Endometrial microvascular endothelial cells (primary cell): ENCODE results near the gene KRT82. TPM values are rescaled to one million over a fixed set of nuclear protein-coding genes. Genes with fewer than 3 reads are reported as not detected.

Experiments
- in situ Hi-C: cut with HindIII; loops from 2 replicates; pipeline ENCODE4 v1.10.0; 2017; ENCODE audit warnings: low sequenced_read_pairs, low pct_unique_long_range_greater_than_20kb; ENCODE audit errors: inconsistent ontology term
- total RNA-seq: library from RNA; depleted of rRNA; stranded (reverse); fragments of >200 nt; gene quantifications from one replicate; pipeline ENCODE4 v1.2.3, GENCODE V29; 2015; ENCODE audit errors: inconsistent ontology term

KRT82 gene
- total RNA-seq, 1 donor from 2014 or later: not detected

DNA sequence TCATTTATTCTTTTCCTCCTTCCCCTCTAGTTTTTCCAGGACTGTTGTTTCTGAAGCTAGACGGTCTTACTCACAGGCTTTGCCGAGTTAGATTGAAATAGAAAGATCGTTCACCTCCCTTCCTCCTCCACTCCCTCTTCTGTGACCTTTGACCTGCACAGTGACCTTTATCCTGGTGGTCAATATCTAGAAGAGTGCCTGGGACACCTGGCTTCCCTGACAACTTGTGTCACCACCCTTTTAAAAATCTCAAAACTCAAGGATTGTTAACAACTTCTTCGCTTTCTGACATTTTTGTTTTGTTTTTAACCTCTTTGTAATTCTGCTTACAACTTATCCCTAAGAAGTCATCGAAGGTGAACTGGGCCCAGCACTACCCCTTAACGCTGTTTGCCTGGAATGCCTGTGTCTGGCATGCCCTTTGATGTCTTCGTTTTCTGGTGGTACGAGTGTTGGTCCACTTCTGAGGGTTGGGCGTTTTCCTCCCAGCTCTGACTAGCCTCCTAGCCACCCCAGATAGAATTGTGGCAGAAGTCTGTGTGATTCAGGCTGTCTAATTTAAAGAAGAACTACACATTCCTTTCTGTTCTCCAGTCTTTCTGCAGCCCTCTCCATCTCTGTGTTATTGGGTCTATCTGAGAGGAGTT is 30.8 kb upstream of the KRT82 start:
- in situ Hi-C loops: no loop called here

DNA sequence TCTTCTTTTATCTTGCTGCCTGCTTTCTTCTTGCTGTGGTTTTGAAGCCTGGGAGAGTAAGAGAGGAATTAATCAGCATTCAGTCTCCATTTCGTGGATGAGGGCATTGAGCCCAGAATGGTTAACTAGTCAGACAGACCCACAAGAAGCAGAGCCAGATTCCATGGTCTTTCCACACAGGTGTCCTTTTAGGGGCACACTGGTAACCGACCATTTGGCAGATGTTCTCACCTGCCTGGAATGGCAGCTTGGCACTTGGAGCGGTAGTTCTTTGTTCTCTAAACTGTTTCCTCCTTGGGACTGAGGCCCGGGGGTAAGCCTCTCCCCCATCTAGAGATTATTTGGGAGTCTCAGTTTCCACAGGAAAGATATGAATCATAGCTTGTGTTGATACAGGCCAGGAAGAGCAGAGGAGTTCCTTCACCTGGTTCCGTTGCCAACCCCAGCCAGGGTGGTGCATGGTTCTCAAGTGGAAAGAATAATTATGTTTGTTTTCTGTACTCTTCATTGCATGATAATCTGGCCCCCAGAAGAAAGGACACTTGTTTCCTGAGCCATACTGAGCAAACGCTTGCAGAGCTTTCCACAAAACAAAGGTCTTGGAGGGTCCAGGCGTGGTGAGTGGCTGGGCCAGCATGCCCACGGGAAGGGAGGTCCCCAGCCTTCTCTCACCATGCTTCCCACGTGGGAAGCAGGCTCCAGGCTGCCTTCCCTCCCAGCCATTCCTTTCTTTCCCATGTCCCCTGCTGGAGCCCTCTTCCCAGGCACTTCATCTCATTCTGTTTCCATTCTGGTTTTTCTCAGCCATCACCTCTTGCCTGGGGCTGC is 30.1 kb upstream of the KRT82 start:
- in situ Hi-C loops: no loop called here

DNA sequence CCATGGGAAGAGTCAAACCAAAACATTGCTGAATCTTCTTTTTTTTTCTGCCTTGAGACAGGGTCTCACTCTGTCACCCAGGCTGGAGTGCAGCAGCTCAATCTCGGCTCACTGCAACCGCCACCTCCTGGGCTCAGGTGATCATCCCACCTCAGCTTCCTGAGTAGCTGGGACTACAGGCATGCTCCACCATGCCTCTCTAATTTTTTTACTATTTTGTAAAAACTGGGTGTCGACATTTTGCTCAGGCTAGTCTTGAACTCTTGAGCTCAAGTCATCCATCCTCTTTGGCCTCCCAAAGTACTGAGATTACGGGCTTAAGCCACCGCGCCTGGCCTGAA is 29.5 kb upstream of the KRT82 start:
- in situ Hi-C loops: no loop called here

DNA sequence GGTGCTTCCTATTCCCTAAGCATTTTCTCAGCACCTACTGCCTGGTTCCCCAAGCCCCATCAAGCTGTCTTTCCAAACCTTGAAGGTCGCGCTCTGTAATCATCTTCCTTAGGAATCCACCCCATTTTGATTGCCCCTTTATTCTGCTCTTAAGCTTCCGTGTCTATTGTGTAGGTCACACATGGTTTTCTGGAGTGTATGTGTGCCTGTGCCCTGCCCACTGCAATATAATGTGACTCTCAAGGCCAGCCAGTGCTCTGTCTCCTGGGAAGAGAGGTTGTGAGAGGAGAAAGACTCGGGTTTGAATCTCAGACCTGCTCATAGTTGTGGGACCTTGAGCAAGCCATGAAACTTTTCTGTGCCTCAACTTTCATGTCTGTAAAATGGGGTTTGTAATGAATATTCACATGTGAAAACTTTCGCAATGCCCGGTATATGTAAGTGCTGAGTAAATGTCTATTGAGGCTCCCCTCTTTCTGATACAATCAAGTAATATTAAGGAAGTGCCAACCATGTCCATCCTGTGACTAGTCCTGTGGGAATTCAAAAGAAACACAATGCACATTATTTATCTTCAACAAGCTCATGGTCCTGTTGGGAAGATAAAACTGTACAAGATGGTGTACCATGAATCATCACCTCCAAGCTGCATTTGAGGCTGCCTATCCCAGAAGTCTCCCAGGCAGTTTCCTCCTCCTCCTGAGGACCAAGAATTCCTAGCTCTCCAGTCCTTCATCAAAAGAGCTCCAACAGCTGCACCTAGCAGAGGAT is 28.8 kb upstream of the KRT82 start:
- in situ Hi-C loops: no loop called here

DNA sequence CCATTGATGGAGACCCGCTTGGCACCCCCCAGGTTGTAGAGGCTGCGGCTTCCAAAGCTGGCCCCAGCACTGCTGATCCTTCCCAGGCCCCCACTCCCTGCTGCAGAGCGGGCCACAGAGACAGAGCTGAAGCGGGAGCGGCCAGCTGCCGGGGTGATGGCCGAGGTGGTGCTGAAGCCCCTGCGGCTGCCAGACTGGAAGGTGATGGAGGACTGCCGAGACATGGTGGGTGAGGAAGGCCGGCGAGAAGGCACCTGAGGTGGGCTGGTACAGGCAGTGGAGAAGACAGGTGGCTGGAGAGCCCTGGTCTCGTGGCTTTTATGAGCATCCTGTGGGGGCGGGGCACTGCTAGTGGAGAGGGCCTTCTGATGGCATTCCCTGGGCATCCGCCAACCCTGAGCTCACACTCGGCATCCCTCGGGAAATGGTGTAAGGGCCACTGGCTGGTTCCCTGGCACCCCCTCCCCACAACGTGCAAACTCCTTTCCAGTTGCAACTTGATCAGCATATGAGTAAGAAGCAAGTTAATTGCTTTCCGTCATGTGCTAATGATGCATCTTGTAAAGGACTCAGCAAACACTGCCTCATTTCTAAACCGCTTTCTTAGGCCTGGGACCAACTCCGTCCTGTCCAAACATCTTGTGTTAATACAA is 28.1 kb upstream of the KRT82 start, which contains the start of gene KRT75:
Gene KRT75 (minus strand): TSS at position 291 of the 653 bp plus-strand sequence. CDS start 67 bp downstream, at position 224.
- in situ Hi-C loops: no loop called here

DNA sequence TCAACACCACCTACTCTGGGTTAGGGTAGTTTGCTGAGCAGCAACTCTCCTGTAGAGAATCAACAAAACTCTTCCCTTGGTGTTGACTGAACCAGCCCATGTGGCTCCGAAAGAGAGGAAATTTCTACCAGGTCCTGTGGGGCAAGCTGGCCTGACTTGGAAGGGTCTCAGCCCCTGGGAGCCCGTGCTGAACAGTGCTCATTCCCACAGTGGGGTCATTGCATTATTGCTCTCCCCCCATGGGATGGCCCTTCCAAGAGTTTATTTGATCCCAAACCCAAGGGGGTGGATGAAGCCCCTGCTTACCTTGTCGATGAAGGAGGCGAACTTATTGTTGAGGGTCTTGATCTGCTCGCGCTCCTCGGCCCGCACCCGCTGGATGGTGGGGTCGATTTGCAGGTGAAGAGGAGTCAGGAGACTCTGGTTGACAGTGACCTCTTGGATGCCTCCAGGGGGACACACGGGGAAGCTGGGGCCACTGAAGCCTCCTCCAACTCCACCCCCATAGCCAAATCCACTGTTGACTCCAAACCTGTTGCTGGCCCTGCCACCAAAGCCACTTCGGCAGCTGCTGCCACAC is 27.5 kb upstream of the KRT82 start:
- in situ Hi-C loops: no loop called here

DNA sequence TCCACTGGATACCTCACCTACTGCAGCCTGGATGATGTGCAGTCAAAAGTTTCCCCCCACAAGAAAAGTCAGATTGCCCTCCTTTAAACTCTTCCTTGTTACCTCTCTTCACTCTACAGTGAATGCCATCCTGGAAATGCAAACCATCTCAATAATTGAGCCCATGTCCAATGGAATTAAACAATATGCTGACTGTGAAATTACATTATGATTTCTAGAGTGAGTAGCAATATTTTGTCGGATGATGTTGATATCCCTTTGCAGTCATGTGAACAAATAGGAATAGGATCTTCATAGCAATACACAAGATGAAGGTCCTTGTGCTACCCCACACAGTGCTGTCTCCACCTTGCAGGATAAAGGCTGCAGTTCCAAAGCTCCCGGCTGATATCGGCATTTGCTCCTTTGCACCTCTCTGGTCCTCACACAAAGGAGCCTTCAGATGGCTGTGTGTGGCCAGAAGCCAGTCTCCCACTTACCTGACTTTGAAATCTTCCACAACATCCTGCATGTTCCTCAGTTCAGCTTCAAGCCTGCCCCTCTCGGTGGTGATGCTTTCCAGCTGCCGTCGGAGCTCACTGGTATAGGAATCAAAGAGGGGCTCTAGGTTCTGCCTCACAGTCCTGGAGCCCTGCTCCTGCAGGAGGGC is 26.5 kb upstream of the KRT82 start:
- in situ Hi-C loops: no loop called here

DNA sequence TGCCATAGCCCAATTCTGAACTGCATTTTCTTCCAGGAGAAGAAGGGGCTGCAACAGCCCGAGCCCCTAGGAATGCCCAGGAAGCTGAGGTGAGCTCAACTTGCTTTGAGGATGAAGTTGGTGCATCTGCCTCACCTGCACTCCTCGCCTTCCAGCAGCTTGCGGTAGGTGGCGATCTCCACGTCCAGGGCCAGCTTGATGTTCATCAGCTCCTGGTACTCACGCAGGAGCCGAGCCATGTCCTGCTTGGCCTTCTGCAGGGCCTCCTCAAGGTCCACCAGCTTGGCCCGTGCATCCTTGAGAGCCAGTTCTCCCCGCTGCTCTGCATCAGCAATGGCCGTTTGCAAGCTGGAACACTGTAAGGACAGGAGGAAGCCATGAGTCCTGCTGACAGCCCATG is 22.0 kb upstream of the KRT82 start:
- in situ Hi-C loops: no loop called here

DNA sequence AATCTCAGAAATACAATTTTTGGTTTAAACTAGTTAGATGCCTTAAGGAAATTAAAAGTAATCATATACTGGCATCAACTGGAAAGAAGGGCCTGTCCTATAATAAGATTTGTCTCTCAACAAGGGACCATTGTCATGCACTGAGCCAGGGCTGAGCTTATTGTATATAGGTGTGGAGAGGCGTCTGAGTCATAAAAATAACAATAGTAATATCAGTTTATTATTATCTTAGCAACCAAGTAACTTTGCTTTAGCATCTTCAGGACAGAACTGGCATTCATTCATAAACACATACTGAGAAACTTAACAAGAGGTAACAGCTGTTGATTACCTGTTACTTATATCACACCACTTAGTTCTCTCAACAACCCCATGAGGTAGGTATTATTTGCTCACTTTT is 20.9 kb upstream of the KRT82 start:
- in situ Hi-C loops: no loop called here

DNA sequence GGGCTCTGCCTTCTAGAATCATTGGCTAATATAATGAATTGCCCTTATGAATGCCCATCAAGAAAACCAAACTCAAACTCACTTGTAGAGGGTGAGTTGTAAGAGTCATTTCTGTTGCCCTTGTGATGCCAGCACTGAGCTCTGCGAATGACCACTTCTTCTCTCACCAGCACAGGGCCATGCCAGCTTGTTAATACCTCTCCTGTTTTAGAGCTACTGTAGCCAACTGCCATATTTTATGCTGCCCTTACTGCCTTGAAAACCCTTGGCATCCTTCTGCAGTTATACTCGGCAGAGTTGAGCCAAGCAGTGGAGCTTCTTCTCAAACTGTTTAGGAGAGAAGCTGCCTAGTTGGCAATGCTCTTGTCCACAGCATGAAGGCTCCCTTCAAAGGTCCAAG is 19.9 kb upstream of the KRT82 start:
- in situ Hi-C loops: no loop called here

DNA sequence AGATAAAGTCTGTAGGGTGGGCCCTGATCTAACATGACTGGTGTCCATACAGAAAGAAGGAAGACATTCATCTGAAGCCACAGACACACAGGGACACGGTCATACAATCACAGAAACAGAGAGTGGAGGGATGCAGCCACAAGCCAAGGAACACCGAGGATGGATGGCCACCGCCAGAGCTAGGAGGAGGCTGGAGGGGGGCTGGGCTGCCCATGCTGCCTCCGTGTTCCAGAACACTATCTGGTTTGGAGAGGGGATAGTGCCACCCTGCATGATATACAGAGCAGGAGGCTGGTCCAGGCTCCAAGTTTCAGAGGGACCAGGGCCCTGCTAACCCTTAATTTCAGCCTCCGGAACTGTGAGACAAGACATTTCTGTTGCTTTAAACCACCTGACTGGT is 19.3 kb upstream of the KRT82 start:
- in situ Hi-C loops: no loop called here

DNA sequence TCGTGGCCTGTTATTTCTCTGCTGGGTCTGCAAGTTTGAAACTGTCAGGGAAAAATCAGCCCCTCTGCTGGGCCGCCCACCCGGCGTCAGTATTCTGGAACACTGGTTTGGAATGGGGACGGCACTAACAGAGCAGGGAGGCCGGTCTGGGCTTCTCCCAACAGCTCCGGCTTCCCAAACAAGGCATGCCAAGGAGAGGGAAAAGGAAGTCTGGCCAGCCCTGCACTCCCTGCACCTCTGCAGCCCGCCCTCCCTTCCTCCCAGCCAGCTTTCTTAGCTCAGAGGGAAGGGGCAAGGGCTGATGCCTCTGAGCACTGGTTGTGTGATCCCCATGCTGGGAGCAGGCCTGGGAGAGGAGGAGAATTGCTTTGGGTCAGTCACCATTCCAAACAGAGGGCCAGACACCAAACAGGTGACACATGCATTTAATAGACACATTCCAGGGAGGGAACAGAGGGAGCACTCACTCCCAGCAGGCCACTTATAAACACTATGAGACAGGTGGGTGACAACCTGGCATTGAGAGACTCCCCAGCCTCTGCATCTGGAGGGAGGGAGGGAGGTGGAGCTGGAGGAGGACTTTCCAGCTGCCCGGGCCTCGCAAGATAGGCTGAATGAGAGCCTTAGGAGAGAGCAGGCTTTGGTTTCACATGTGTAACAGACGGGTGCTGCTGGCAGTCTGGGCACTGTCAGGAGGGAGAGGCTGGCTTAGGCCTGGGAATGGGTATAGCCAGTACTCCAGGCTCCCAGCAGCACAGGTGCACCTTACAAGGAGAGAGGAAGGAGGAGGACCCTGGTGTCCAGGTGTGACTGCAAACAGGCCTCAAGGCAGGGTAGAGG is 17.7 kb upstream of the KRT82 start:
- in situ Hi-C loops: no loop called here

DNA sequence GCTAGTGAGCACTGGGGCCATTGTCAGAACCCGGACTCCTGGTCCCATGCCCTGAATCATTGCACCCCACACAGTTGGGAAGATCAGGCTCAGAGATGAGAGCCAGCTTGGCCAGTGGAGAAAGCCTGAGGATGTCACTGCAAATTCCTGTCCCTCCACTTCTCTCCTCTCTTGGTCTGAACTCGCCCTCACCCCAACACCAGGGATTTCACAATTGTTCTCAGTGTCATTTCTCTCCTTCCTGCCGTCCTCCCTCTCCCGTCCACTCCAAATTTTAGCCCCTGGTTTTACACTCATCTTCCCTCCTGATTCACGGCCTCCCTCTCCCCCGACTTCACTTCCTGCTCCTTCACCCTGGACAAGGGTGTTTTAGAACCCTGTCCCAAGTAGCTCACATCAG is 16.9 kb upstream of the KRT82 start:
- in situ Hi-C loops: no loop called here

DNA sequence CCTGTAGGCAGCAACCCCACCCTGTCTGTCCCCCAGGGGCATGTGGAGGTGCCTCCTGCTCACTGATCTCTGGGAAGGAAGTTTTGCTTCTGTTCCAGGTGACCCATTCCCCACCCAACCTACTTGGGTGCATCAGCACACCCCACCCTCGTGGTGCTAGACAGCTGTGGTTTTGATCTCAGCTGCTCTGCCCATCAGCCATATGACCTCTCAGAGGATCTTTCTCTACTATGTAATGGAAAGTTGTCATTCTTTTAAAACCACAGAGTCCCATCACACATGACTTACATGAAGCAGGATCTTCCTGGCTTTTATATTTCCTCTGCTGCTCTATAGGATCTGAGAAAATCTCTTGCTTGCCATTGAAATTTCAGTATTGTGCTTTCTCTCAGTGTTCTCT is 13.5 kb upstream of the KRT82 start:
- in situ Hi-C loops: no loop called here

DNA sequence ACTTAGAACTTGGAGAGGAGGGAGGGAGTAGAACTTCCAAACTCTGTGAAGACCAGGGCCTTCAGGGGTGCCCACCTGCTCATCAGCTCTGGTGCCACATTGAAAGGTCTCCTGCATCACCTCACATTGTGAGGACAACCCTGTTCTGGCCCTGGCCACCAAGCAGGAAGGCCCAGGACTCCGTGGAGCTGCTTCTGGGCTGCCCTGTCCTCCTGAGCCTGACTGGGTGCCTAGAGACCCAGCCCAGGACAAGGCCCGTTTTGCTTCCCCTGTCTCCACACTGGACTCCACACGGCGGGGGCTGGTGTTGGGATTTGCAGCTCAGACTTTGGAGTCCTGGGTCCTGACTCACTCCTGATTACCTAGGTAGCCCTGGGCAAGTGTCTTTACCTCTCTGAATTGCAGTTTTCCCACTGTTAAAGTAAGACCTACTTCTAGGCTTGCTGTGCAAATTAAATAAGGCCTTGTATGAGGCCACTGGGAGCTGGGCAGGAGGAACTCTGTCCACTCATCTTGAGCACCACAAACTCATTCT is 12.5 kb upstream of the KRT82 start:
- in situ Hi-C loops: no loop called here

DNA sequence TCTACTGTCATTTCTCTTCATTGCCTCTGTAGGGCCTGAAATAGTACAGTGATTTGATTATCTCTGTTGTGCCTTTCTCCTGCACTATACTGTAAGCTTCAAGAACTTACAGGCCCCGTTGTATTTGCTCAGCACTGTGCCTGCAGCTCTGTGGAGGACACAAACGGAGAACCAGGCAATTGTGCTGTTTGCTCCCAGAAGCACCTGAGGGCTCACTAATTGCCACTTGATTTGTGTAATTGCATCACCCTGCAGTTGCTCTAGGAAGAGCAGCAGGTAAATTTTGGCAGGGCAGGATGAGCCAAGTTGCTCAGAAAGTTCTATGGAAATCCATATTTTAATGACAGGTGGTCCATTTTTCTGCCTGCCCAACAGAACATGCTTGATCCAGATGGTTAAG is 11.6 kb upstream of the KRT82 start:
- in situ Hi-C loops: no loop called here

DNA sequence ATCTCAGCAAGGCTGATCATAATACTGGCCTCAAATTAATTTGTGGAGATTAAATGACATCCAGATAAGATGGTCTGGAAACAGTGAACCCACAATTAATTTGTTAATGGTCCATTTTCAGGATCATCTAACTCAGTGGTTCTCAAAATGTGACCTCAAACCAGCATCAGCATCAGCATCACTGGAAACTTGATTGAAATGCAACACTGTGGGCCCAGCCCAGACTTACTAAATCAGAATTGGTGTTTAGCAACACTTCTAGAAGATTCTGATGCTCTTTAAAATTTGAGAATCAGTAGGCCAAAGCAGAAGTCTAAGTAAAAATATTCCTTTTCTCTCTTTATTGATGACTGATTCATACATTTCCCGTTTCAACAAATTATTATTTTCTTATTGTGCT is 10.7 kb upstream of the KRT82 start:
- in situ Hi-C loops: no loop called here
